ENCODE measurements around the gene TOMT. TPM values are rescaled to one million over a fixed set of nuclear protein-coding genes. Genes with fewer than 3 reads are reported as not detected.

TOMT gene
- total RNA-seq, 2 experiments from 2014 or later: not detected

- Histone ChIP-seq H3K36me3 (ENCODE audit: insufficient read depth, low read length) (peaks cover 8% of the 10 kb centered on the region; the same call in 1 of the 2 replicates), H3K4me3 (ENCODE audit: low read depth, low read length, poor library complexity, severe bottlenecking) (peak overlapping the region; percentile 76), H3K27ac (ENCODE audit: low read depth, low read length, poor library complexity, severe bottlenecking) (peak overlapping the region; percentile 78), H3K4me1 (ENCODE audit: insufficient read depth, low read length, poor library complexity, severe bottlenecking) (peaks cover 19% of the 10 kb centered on the region), H3K9me2 (ENCODE audit: insufficient read depth, low read length) (no peaks in the 10 kb centered on the region), H4K20me1 (ENCODE audit: insufficient read depth, low read length) (no peaks in the 10 kb centered on the region), H3K4me2 (ENCODE audit: low read length) (peak overlapping the region; percentile 86), H3K9me3 (ENCODE audit: low read length) (no peaks in the 10 kb centered on the region), H3K79me2 (ENCODE audit: insufficient read depth, low read depth, low read length) (no peaks in the 10 kb centered on the region; the same call in 1 of the 2 replicates), H2AFZ (ENCODE audit: low read length) (peak overlapping the region; percentile 60; the same call in 1 of the 2 replicates)
- TF ChIP-seq CTCF (conservative IDR thresholded peaks at IDR 0.05; ENCODE audit: low read length) (no peak), EZH2phosphoT487 (IDR thresholded peaks at IDR 0.05; ENCODE audit: borderline replicate concordance, low read depth, low read length) (no peak)
- no peak for DNase-seq (ENCODE audit: low spot score)
- ChIA-PET CTCF (ENCODE audit: unreplicated experiment) (interaction anchor here (1.2 kb wide), 1 partner anchor 88 kb away, joined by 5 read pairs; no protein-coding TSS in a partner anchor), POLR2A (interaction anchor here (1.0 to 1.6 kb wide), 4 partner anchors 12 to 181 kb away, joined by 3 to 7 read pairs (median 5); no protein-coding TSS in a partner anchor)
- intact Hi-C loops (cut with micrococcal nuclease; ENCODE audit: unreplicated experiment): loop anchor here (1.0 kb wide), 2 partner anchors 10 to 110 kb away; partner anchors contain the start of gene LAMTOR1
- BruUV-seq (replicated peaks): TSS peak; percentile 99
Measured at GRCh38 chr11:72112978-72113808, 7.5 kb downstream of the TOMT start.

- H2AFZ ChIP-seq (ENCODE audit: low read length): no peak overlapping the region
- H4K20me1 ChIP-seq (ENCODE audit: insufficient read depth, low read length): no peaks in the 10 kb centered on the region
- H3K9me2 ChIP-seq (ENCODE audit: insufficient read depth, low read length): no peaks in the 10 kb centered on the region
- BruUV-seq (replicated peaks): no TSS peak
- H3K4me3 ChIP-seq (ENCODE audit: low read depth, low read length, poor library complexity, severe bottlenecking): no peak overlapping the region
- TF ChIP-seq EZH2phosphoT487 (IDR thresholded peaks at IDR 0.05; ENCODE audit: borderline replicate concordance, low read depth, low read length) (no peak), CTCF (conservative IDR thresholded peaks at IDR 0.05; ENCODE audit: low read length) (no peak)
- no peaks in the 10 kb centered on the region; the same call in 1 of the 2 replicates for H3K79me2 ChIP-seq (ENCODE audit: insufficient read depth, low read depth, low read length)
- CTCF ChIA-PET (ENCODE audit: unreplicated experiment): no interaction called here
- POLR2A ChIA-PET: no interaction called here
- DNase-seq (ENCODE audit: low spot score): no peak
- intact Hi-C loops (cut with micrococcal nuclease; ENCODE audit: unreplicated experiment): no loop called here
- H3K4me1 ChIP-seq (ENCODE audit: insufficient read depth, low read length, poor library complexity, severe bottlenecking): peaks cover 19% of the 10 kb centered on the region
- H3K4me2 ChIP-seq (ENCODE audit: low read length): no peak overlapping the region
- H3K9me3 ChIP-seq (ENCODE audit: low read length): no peaks in the 10 kb centered on the region
- H3K36me3 ChIP-seq (ENCODE audit: insufficient read depth, low read length): peaks cover 8% of the 10 kb centered on the region; the same call in 1 of the 2 replicates
- H3K27ac ChIP-seq (ENCODE audit: low read depth, low read length, poor library complexity, severe bottlenecking): no peak overlapping the region
Measured at GRCh38 chr11:72114570-72114969, 8.8 kb downstream of the TOMT start.

Data from OCI-LY7 (cell line).